K562 (cell line): ENCODE results near the gene CRAT. TPM values are rescaled to one million over a fixed set of nuclear protein-coding genes. Genes with fewer than 3 reads are reported as not detected.
A peak's percentile ranks its signal among the peaks of the same experiment; 100 is the strongest.

Source experiments
- FOXP1 ChIP-seq: sonication (generic); formaldehyde crosslinking; IDR thresholded peaks from 2 replicates; pipeline ENCODE4 v1.8.0; 2022; ENCODE audit warnings: mild to moderate bottlenecking, missing genetic modification reagents
- HDAC1 ChIP-seq, 2 experiments: fragments of 450-650 bp; IDR thresholded peaks; 2 replicates each; pipeline ENCODE4 v1.6.1; 2016 to 2017; ENCODE audit warnings: inconsistent platforms in 1 of 2, mild to moderate bottlenecking in 1 of 2, moderate library complexity in 1 of 2
- KDM5B ChIP-seq: fragments of 200-600 bp; sonication (generic); IDR thresholded peaks from 2 replicates; pipeline ENCODE4 v1.6.1; 2012; ENCODE audit warnings: low read depth, mild to moderate bottlenecking, moderate library complexity, low read length, control low read depth, inconsistent platforms; ENCODE audit not compliant: insufficient replicate concordance
- KLF13 ChIP-seq: fragments of 450-650 bp; IDR thresholded peaks from 2 replicates; pipeline ENCODE4 v1.6.1; 2016; ENCODE audit warnings: missing genetic modification characterization, low read depth, mild to moderate bottlenecking, missing compliant biosample characterization, moderate library complexity, borderline replicate concordance
- MYC ChIP-seq, 2 experiments: fragments of 250-450 bp in 1 of 2; sonication (Bioruptor Pico) in 1 of 2; IDR thresholded peaks; 2 replicates each; pipeline versions ENCODE4 v1.5.1 to v1.6.1; 2012 to 2021; ENCODE audit warnings: low read depth in 2 of 2, borderline replicate concordance in 1 of 2, improper control_type of control experiment in 1 of 2, low read length in 1 of 2, mild to moderate bottlenecking in 1 of 2, moderate library complexity in 1 of 2
- NFXL1 ChIP-seq: fragments of 450-650 bp; formaldehyde crosslinking; IDR thresholded peaks from 2 replicates; pipeline ENCODE4 v1.4.0; 2021; ENCODE audit warnings: mild to moderate bottlenecking
- PCBP2 ChIP-seq: fragments of 200-400 bp; formaldehyde crosslinking; IDR thresholded peaks from 2 replicates; pipeline ENCODE4 v1.6.1; 2018; ENCODE audit warnings: low read length, low read depth, mild to moderate bottlenecking, moderate library complexity; ENCODE audit not compliant: poor library complexity, severe bottlenecking
- PHF8 ChIP-seq: fragments of 200-600 bp; sonication (generic); IDR thresholded peaks from 2 replicates; pipeline ENCODE4 v1.6.1; 2012; ENCODE audit warnings: mixed run types, mild to moderate bottlenecking, inconsistent platforms, low read length, moderate library complexity, borderline replicate concordance
- PURB ChIP-seq: sonication (generic); formaldehyde crosslinking; IDR thresholded peaks from 2 replicates; pipeline ENCODE4 v1.9.0; 2021; ENCODE audit warnings: low read depth, mild to moderate bottlenecking, missing genetic modification reagents
- RAD21 ChIP-seq, 2 experiments: fragments of 250-450 bp in 1 of 2; fragments of 450-650 bp in 1 of 2; sonication (Bioruptor Pico) in 1 of 2; formaldehyde crosslinking in 1 of 2; IDR thresholded peaks in 1 of 2; conservative IDR thresholded peaks in 1 of 2; 2 replicates each; pipeline versions ENCODE4 v1.4.0 to v1.8.0; 2020 to 2022; ENCODE audit warnings: mild to moderate bottlenecking in 2 of 2, moderate library complexity in 1 of 2
- RB1 ChIP-seq: fragments of 450-650 bp; IDR thresholded peaks from 2 replicates; pipeline ENCODE4 v1.6.1; 2017; ENCODE audit warnings: low read depth, mild to moderate bottlenecking
- SNRNP70 ChIP-seq: fragments of 200-400 bp; formaldehyde crosslinking; optimal IDR thresholded peaks from 2 replicates; pipeline ENCODE3; 2017; ENCODE audit warnings: low read depth, low read length
- SREBF2 ChIP-seq: sonication (generic); formaldehyde crosslinking; IDR thresholded peaks from 2 replicates; pipeline ENCODE4 v1.4.0; 2020; ENCODE audit warnings: mild to moderate bottlenecking, missing genetic modification reagents
- TEAD4 ChIP-seq, 2 experiments: sonication (generic) in 1 of 2; formaldehyde crosslinking in 1 of 2; IDR thresholded peaks; 2 replicates each; pipeline versions ENCODE4 v1.6.1 to v1.8.0; 2012 to 2022; ENCODE audit warnings: borderline replicate concordance in 1 of 2, inconsistent platforms in 1 of 2, low read length in 1 of 2, mild to moderate bottlenecking in 1 of 2, missing genetic modification reagents in 1 of 2
- ZC3H8 ChIP-seq: fragments of 450-650 bp; IDR thresholded peaks from 2 replicates; pipeline ENCODE4 v1.6.1; 2017
- ZNF263 ChIP-seq: sonication (generic); formaldehyde crosslinking; IDR thresholded peaks from 2 replicates; pipeline ENCODE4 v1.8.0; 2022; ENCODE audit warnings: mild to moderate bottlenecking, missing genetic modification reagents, borderline replicate concordance
- ZSCAN29 ChIP-seq: fragments of 450-650 bp; IDR thresholded peaks from 2 replicates; pipeline ENCODE4 v1.6.1; 2017
- polyA plus RNA-seq, 8 experiments: library from polyadenylated mRNA; depleted of rRNA in 4 of 8; stranded (reverse) in 5 of 8; unstranded in 3 of 8; fragments of >200 nt; fragmentation: Nextera tagmentation in 2 of 8; fragmentation: Illumina TruSeq in 1 of 8; extraction: Ambion mirVana in 2 of 8; extraction: Trizol in 1 of 8; gene quantifications; 2 replicates each; pipeline versions ENCODE4 v1.2.1 to v1.2.3, GENCODE V29; 2011 to 2014; ENCODE audit warnings: inconsistent platforms in 1 of 8, missing spikeins in 1 of 8
- total RNA-seq, 7 experiments: library from RNA; depleted of rRNA in 6 of 7; stranded (reverse); fragments of >200 nt in 6 of 7; fragmentation: Illumina TruSeq in 2 of 7; extraction: Trizol in 2 of 7; gene quantifications; 2 replicates each; pipeline versions ENCODE4 v1.2.1 to v1.2.3, GENCODE V29; 2011 to 2021; ENCODE audit warnings: low replicate concordance in 1 of 7
- TF ChIP-seq, protein P1 (sequence below): sonication (generic); formaldehyde crosslinking; IDR thresholded peaks from 2 replicates; pipeline ENCODE4 v1.8.0; 2023; ENCODE audit warnings: mild to moderate bottlenecking, missing genetic modification reagents
- TF ChIP-seq, protein P2 (sequence below): fragments of 450-650 bp; formaldehyde crosslinking; IDR thresholded peaks from 2 replicates; pipeline ENCODE4 v1.4.0; 2020; ENCODE audit warnings: mild to moderate bottlenecking, moderate library complexity

CRAT gene
- total and polyA plus RNA-seq, 9 of the 15 experiments (the other 6 are each of a cell fraction or from before 2014, with no cell fraction given), result 0.20 to 13.8 (median 5.4) TPM

DNA sequence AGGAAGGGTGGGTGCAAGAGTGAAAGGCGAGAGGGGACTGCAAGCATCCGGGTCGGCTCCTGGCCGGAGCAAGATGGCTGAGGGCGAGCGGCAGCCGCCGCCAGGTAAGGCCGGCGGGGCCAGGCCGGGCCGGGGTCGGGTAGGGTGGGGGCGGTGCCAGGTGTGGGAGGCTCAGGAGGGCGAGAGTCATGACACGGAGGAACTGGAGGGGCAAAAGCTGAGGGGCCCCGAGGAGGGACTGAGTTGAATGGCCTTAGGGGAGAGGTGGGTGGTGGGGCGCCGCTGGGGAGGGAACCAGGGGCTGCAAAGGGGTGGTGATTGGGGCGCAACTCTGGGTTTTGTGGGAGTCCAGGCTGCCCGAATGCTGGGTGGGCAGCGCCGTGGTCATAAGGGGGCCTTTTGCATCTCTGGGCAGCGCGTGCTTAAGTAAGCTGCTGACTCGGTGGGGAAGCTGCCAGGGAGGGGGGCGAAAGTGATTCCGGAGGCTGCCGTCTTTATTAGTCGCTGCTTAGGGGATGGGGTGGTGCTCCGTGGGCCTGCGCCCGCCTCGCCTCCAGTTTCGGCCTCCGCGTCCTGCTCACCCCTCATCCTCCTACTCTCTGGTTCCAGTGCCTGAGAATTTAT, 1.0 kb upstream of the CRAT start (continued):
- TF ChIP-seq KDM5B, result no peak
- TF ChIP-seq SNRNP70, result no peak
- TF ChIP-seq HDAC1 (IDR thresholded peaks at IDR 0.05), result peak in 1 of 2 experiments; percentile 58; a peak in 1 of 4 replicates
- TF ChIP-seq RAD21 (CRISPR knock-in tag; conservative IDR thresholded peaks at IDR 0.05 in 1 of 2, IDR thresholded peaks at IDR 0.05 in 1 of 2), result no peak
- TF ChIP-seq NFXL1, result no peak
- no peak for TF ChIP-seq ZC3H8
- 0 out of 2 replicates have a peak, but pooled peaks have one; percentile 8 for TF ChIP-seq MYC (IDR thresholded peaks at IDR 0.05; ENCODE audit: low read depth, low read length)
- TF ChIP-seq MYC (CRISPR knock-in tag; IDR thresholded peaks at IDR 0.05; ENCODE audit: borderline replicate concordance, low read depth), result no peak
- no peak for TF ChIP-seq KLF13
- TF ChIP-seq RB1, result no peak
- TF ChIP-seq, protein P1, sequence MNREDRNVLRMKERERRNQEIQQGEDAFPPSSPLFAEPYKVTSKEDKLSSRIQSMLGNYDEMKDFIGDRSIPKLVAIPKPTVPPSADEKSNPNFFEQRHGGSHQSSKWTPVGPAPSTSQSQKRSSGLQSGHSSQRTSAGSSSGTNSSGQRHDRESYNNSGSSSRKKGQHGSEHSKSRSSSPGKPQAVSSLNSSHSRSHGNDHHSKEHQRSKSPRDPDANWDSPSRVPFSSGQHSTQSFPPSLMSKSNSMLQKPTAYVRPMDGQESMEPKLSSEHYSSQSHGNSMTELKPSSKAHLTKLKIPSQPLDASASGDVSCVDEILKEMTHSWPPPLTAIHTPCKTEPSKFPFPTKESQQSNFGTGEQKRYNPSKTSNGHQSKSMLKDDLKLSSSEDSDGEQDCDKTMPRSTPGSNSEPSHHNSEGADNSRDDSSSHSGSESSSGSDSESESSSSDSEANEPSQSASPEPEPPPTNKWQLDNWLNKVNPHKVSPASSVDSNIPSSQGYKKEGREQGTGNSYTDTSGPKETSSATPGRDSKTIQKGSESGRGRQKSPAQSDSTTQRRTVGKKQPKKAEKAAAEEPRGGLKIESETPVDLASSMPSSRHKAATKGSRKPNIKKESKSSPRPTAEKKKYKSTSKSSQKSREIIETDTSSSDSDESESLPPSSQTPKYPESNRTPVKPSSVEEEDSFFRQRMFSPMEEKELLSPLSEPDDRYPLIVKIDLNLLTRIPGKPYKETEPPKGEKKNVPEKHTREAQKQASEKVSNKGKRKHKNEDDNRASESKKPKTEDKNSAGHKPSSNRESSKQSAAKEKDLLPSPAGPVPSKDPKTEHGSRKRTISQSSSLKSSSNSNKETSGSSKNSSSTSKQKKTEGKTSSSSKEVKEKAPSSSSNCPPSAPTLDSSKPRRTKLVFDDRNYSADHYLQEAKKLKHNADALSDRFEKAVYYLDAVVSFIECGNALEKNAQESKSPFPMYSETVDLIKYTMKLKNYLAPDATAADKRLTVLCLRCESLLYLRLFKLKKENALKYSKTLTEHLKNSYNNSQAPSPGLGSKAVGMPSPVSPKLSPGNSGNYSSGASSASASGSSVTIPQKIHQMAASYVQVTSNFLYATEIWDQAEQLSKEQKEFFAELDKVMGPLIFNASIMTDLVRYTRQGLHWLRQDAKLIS, result no peak
- TF ChIP-seq TEAD4 (IDR thresholded peaks at IDR 0.05; ENCODE audit: low read length), result no peak
- peak; percentile 38; the same call in 1 of the 2 replicates for TF ChIP-seq TEAD4 (CRISPR knock-in tag; IDR thresholded peaks at IDR 0.05; ENCODE audit: borderline replicate concordance)
- peak; percentile 63; the same call in 1 of the 2 replicates for TF ChIP-seq PHF8
- TF ChIP-seq PURB (CRISPR knock-in tag), result no peak
- TF ChIP-seq SREBF2 (CRISPR knock-in tag), result 0 out of 2 replicates have a peak, but pooled peaks have one; percentile 36
- TF ChIP-seq ZNF263 (CRISPR knock-in tag), result no peak; the same call in 1 of the 2 replicates
- no peak for TF ChIP-seq ZSCAN29
- TF ChIP-seq, protein P2, sequence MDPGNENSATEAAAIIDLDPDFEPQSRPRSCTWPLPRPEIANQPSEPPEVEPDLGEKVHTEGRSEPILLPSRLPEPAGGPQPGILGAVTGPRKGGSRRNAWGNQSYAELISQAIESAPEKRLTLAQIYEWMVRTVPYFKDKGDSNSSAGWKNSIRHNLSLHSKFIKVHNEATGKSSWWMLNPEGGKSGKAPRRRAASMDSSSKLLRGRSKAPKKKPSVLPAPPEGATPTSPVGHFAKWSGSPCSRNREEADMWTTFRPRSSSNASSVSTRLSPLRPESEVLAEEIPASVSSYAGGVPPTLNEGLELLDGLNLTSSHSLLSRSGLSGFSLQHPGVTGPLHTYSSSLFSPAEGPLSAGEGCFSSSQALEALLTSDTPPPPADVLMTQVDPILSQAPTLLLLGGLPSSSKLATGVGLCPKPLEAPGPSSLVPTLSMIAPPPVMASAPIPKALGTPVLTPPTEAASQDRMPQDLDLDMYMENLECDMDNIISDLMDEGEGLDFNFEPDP (CRISPR knock-in tag), result no peak
- no peak for TF ChIP-seq FOXP1 (CRISPR knock-in tag)
- TF ChIP-seq PCBP2, result no peak
